Transverse colon (tissue), 4 donors: ENCODE results near the gene RITA1. TPM values are rescaled to one million over a fixed set of nuclear protein-coding genes. Genes with fewer than 3 reads are reported as not detected.

Source experiments
- DNase-seq: peaks from one replicate; pipeline ENCODE4 v3.0.0-alpha.2; 2019
- H3K27ac ChIP-seq, 4 donors: fragments of 200-600 bp; sonication (generic); 2 replicates each; pipeline ENCODE4 v1.5.1; 2016 to 2018; ENCODE audit warnings: inconsistent platforms in 4 of 4
- H3K27me3 ChIP-seq: fragments of 200-600 bp; sonication (generic); 2 replicates; pipeline ENCODE4 v1.5.1; 2017; ENCODE audit warnings: inconsistent platforms
- H3K36me3 ChIP-seq, 4 donors: fragments of 200-600 bp; sonication (generic); 2 replicates each; pipeline ENCODE4 v1.5.1; 2017 to 2019; ENCODE audit warnings: inconsistent platforms in 4 of 4
- H3K4me1 ChIP-seq, 4 donors: fragments of 200-600 bp; sonication (generic); 2 replicates each; pipeline ENCODE4 v1.5.1; 2017 to 2020; ENCODE audit warnings: inconsistent platforms in 4 of 4
- H3K4me3 ChIP-seq, 4 donors: fragments of 200-600 bp; sonication (generic); 1 replicate in 1 of 4; 2 replicates in 3 of 4; pipeline versions ENCODE4 v1.5.1 to v1.6.1; 2017 to 2019; ENCODE audit warnings: inconsistent platforms in 4 of 4
- H3K9me3 ChIP-seq, 2 donors: fragments of 200-600 bp; sonication (generic); 2 replicates each; pipeline ENCODE4 v1.5.1; 2017 to 2019; ENCODE audit warnings: inconsistent platforms in 2 of 2
- EP300 ChIP-seq: sonication (generic); formaldehyde crosslinking; IDR thresholded peaks from one replicate; pipeline ENCODE4 v1.6.1; 2017; ENCODE audit warnings: antibody characterized with exemption, low read depth
- POLR2A ChIP-seq: fragments of 450-650 bp; IDR thresholded peaks from one replicate; pipeline ENCODE4 v1.6.1; 2016; ENCODE audit warnings: antibody characterized with exemption, mild to moderate bottlenecking, moderate library complexity
- POLR2AphosphoS5 ChIP-seq, 3 donors: sonication (generic); formaldehyde crosslinking; IDR thresholded peaks; one replicate each; pipeline ENCODE4 v1.6.1; 2016; ENCODE audit warnings: antibody characterized with exemption in 3 of 3
- WGBS, 2 donors: methylation state at CpG; one replicate each; pipeline ENCODE4 v1.1.5; 2018; ENCODE audit warnings: low coverage in 1 of 2; 5-methylcytosine and 5-hydroxymethylcytosine counted together
- in situ Hi-C, 4 donors: fragments of 200-750 bp; cut with MboI; loops; one replicate each; pipeline versions ENCODE4 v1.15.0 to v1.15.1; 2017; ENCODE audit warnings: low sequenced_read_pairs in 3 of 4, low pct_ligation_motif_present in 1 of 4, low pct_unique_long_range_greater_than_20kb in 1 of 4
- intact Hi-C: fragments of 100-400 bp; cut with DNase I; formaldehyde crosslinking; loops from one replicate; pipeline ENCODE4 v1.15.1; 2023; ENCODE audit warnings: low total_unique reads
- total RNA-seq, 4 donors: library from RNA; depleted of rRNA; stranded (reverse); fragments of >200 nt; gene quantifications; one replicate each; pipeline ENCODE4 v1.1.0, GENCODE V29; 2016
- TF ChIP-seq, protein P1 (sequence below), 5 experiments: fragments of 200-600 bp in 3 of 5; fragments of 450-650 bp in 2 of 5; sonication (generic) in 3 of 5; IDR thresholded peaks; 1 replicate in 2 of 5; 2 replicates in 3 of 5; pipeline ENCODE4 v1.5.1; 2016 to 2017; ENCODE audit warnings: antibody characterized with exemption in 5 of 5, inconsistent platforms in 3 of 5, mild to moderate bottlenecking in 2 of 5, moderate library complexity in 1 of 5

The RITA1 gene
- total RNA-seq, 4 donors from 2014 or later = 17.5 to 41.5 (median 23.8) TPM

DNA sequence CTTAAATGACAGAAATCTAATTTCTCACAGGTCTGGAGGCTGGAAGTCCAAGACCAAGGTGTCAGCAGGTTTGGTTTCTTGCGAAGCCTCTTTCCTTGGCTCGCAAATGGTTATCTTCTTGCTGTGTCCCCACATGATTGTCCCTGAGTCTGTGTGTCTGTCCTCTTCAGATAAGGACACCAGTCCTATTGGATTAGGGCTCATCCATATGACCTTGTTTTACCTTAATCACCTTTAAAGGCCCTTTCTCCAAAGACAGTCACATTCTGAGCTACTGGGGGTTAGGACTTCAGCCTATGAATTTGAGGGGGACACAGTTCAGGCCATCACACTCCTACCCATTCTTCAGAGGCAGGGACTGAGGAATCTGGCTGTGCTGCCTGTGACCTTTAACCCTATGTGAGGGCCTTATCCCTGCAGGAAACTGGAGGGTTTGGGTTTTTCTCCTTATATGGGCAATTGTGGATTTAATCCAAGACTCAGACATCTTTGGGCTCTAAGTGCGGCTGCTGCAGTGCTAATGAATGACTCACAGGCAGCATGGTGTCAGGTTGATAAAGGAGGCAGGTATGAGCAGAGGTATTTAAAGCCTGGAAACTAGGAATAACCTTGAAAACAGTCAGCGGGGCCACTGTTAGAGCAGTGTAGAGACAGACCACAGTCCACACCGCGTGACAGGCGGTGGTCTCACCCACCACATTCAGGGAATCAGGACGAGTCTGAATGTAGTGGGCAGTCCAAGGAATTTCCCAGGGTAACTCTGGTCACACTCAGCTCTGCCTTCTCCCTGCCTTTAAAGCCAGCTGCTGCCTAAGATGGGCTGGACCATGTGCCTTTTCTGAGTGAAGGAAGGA lies 45.9 kb downstream of the RITA1 start:
- intact Hi-C loops (no loop called here), in situ Hi-C loops (no loop called here)
- DNase-seq = no peak
- peaks cover 5 to 52% (median 10%) of the 10 kb centered on the region in 4 donors for H3K4me1 ChIP-seq
- TF ChIP-seq, protein P1, sequence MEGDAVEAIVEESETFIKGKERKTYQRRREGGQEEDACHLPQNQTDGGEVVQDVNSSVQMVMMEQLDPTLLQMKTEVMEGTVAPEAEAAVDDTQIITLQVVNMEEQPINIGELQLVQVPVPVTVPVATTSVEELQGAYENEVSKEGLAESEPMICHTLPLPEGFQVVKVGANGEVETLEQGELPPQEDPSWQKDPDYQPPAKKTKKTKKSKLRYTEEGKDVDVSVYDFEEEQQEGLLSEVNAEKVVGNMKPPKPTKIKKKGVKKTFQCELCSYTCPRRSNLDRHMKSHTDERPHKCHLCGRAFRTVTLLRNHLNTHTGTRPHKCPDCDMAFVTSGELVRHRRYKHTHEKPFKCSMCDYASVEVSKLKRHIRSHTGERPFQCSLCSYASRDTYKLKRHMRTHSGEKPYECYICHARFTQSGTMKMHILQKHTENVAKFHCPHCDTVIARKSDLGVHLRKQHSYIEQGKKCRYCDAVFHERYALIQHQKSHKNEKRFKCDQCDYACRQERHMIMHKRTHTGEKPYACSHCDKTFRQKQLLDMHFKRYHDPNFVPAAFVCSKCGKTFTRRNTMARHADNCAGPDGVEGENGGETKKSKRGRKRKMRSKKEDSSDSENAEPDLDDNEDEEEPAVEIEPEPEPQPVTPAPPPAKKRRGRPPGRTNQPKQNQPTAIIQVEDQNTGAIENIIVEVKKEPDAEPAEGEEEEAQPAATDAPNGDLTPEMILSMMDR (IDR thresholded peaks at IDR 0.05) = no peak
- TF ChIP-seq POLR2AphosphoS5 (IDR thresholded peaks at IDR 0.05) (no peak), POLR2A (no peak), EP300 (no peak)
- WGBS, 2 donors = 83 to 88% methylated on average over 4 to 8 of the region's 8 CpGs
- H3K9me3 ChIP-seq = no peaks in the 10 kb centered on the region
- H3K4me3 ChIP-seq = no peak overlapping the region
- no peaks in the 10 kb centered on the region for H3K27me3 ChIP-seq
- H3K27ac ChIP-seq = no peak overlapping the region
- H3K36me3 ChIP-seq = peaks cover 0 to 23% (median 10%) of the 10 kb centered on the region in 4 donors

DNA sequence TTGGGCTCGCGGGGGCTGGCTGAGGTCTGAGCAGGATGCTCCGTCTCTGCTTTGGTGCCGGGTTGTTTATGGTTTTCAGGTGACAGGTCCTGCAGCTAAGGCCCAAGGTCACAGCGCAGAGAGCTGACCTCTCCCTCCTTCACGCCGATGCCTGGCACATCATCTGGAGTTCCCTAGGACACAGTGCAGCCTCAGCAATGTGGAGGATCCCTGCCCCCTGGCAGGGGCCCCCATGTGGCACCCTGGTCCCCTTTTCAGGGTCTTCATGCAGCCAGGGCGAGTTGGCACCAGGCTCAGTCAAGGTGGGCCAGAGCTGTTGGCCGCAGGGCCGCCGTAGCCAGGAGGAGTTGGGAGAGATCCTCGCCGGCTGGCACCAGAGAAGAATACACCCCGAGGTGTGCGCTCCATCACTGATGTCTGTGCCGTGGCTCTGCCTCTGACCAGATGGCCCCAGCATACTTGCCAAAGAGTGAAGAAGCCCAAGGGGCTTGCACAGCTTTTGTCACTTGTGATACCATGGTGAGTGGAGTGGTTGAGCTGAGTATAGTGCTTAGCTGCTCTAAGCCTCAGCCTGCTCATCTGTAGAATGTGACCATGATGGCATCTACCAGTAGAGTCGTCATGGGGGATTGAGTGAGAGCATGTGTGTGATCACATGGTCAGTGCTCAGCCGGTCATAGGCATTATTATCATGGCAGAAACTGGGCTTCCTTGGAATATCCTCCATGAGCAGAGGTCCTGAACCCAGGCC lies 46.7 kb downstream of the RITA1 start:
- no peak for TF ChIP-seq POLR2AphosphoS5 (IDR thresholded peaks at IDR 0.05)
- TF ChIP-seq, protein P1 (IDR thresholded peaks at IDR 0.05) = no peak
- TF ChIP-seq EP300 = no peak
- no peak for TF ChIP-seq POLR2A
- no peak for DNase-seq

DNA sequence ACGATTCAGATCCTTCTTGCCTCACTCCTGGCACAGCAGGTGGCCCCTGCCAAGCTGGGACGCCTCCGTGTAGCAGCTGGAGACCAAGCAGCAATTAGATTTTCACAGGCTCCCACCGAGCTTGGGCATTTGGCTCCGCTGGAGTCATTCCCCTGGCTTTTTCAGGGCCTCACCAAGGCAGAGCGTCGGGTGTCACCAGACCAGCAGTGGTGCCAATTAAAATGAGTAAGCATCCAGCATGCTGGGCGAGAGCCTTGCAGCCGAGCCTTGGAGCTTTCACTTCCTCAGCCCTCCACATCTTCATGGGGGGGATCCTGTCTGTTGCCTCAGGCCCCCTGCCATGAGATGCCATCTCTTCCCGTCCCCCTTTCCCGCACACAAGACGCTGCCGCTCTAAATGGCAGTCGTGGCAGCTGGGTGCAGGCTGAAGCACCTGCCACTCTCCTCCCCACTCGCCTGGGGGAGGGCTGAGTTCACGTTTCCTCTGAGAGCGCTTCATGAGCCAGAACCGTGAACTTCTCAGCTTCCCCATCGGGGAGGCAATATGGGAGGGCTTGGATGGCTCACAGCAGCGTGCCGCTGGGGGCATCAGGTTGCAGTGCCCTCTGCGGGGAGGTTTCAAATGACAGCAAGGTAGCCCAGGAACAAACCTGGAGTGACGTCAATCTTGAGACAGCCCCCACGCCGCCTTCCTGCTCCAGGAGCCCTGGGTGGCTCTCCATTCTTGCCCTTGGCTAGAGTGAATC lies 47.5 kb downstream of the RITA1 start:
- H3K4me1 ChIP-seq = peaks cover 13 to 65% (median 24%) of the 10 kb centered on the region in 4 donors
- H3K4me3 ChIP-seq = no peak overlapping the region
- H3K36me3 ChIP-seq = peaks cover 0 to 17% (median 7%) of the 10 kb centered on the region in 4 donors
- peak; percentile 44 for DNase-seq
- TF ChIP-seq EP300 = no peak
- TF ChIP-seq, protein P1 (IDR thresholded peaks at IDR 0.05) = no peak
- no peak for TF ChIP-seq POLR2AphosphoS5 (IDR thresholded peaks at IDR 0.05)
- no peak for TF ChIP-seq POLR2A
- H3K27me3 ChIP-seq = no peaks in the 10 kb centered on the region
- in situ Hi-C loops = no loop called here
- WGBS, 2 donors = 66 to 100% methylated on average over 1 to 25 of the region's 25 CpGs
- H3K27ac ChIP-seq = peak overlapping the region in 3 of 4 donors; percentile 10 to 23 (median 11)
- no peaks in the 10 kb centered on the region for H3K9me3 ChIP-seq
- intact Hi-C loops = no loop called here

More for the DNA sequence above, 46.7 kb downstream of the RITA1 start:
- 94% methylated on average over 13 of the region's 18 CpGs; no CpG with 5 or more reads in 1 of the 2 donors for WGBS, 2 donors
- Histone ChIP-seq H3K9me3 (no peaks in the 10 kb centered on the region), H3K4me3 (no peak overlapping the region), H3K4me1 (peaks cover 9 to 60% (median 17%) of the 10 kb centered on the region in 4 donors), H3K27ac (peak overlapping the region in 3 of 4 donors; percentile 10 to 23 (median 11)), H3K36me3 (peaks cover 0 to 23% (median 10%) of the 10 kb centered on the region in 4 donors), H3K27me3 (no peaks in the 10 kb centered on the region)
- in situ Hi-C loops (no loop called here), intact Hi-C loops (no loop called here)
